ELF-1 (cell line): ENCODE results near the gene SPATA13.

Experiments used
- DNase-seq: peaks from one replicate; pipeline ENCODE4 v3.0.0-alpha.2; 2016; ENCODE audit warnings: low read depth, low spot score

Gene SPATA13

GRCh38 chr13:24141333-24141910 is 19.1 kb upstream of the SPATA13 start:
- peak; percentile 36 for DNase-seq

GRCh38 chr13:24142453-24142852 is 18.1 kb upstream of the SPATA13 start:
- DNase-seq, result no peak

- no peak for DNase-seq
These were observed 17.6 kb upstream of the SPATA13 start for GRCh38 chr13:24142886-24143285.

GRCh38 chr13:24145240-24145639 is 15.3 kb upstream of the SPATA13 start:
- no peak for DNase-seq

DNA sequence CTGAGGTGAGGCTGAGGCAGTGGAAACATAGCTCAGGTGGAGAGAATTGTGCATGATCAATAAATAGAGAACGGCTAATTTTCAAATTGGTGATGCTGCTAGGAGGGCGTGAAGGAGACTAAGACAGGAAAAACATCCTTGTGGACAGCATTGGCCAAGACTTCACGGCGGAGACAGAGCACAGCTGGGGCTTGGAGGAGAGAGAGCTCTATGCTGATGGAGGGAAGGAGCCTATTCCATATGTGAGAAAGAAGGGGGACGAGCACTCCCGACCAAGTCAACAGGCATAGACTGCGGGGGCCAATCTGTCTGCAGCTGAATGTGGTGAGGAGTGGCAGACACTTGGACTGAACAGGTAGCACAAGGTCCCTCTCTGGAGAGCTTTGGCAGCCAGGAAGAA is 14.8 kb upstream of the SPATA13 start:
- no peak for DNase-seq

DNA sequence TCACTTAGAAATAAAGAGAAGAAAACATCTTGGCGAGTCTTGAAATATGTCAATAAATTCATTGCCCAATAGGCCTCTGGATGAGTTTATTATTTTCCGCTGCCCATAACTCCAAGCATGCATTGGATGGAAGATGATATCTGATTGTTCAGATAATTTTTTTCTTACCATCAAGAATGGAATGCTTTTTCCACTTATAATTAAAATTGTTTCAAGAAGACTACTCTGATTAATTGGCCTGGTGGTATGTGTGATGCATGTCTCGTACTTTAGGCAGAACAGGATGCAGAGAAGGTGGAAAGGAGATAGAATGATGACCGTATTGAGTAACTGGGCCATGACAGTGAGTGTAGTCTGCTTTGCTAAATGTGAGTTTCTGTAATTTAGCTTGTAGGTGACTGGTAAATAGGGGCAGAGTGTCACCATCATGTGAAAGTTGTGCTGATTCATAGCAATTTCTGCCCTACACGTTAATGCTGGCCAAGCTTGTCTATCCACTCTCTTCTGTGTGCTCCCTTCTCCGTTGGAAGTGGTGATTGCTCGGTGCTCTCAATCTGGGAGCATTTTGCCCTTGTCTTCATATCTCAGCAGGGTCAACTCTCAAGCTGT is 13.5 kb upstream of the SPATA13 start:
- DNase-seq, result no peak

- DNase-seq, result no peak
These were observed 13.0 kb upstream of the SPATA13 start for GRCh38 chr13:24147570-24147963.

GRCh38 chr13:24148414-24149235 is 11.9 kb upstream of the SPATA13 start:
- DNase-seq, result peak; percentile 85

GRCh38 chr13:24149246-24150032 is 11.1 kb upstream of the SPATA13 start:
- no peak for DNase-seq

DNA sequence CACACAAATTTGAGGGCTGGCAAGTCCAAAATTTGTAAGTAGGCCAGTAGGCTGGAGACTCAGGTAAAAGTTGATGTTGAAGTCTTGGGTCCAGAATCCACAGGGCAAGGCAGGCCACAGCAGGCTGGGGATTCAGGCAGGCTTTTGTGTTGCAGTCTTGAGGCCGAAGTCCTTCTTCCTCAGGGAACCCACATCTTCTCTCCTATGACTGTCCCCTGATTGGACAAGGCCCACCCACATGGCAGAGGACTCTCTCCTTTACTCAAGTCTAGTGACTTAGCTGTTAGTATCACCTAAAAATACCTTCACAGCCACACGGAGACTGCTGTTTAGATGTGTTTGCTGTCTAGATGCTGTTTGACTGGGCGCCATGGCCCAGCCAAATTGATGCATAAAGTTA is 9.9 kb upstream of the SPATA13 start:
- no peak for DNase-seq

DNA sequence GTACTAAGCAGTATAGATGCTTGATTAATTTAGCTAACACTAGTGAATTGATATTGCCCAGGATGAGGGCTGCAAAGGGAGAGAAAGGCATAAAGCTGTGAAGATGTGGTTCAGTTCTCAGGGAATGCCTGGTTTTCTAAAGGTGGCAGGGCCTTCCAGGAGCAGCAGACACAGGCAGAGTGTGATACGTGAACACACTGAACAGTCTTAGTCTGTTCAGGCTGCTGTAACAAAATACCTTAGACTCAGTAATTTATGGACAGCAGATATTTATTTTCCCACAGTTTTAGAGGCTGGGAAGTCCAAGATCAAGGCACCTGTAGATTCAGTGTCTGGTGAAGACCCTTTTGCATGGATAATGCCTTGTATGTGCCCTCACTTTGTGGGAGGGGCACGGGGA is 8.7 kb upstream of the SPATA13 start:
- no peak for DNase-seq

- no peak for DNase-seq
These were observed 8.0 kb upstream of the SPATA13 start for GRCh38 chr13:24152292-24153214.

DNA sequence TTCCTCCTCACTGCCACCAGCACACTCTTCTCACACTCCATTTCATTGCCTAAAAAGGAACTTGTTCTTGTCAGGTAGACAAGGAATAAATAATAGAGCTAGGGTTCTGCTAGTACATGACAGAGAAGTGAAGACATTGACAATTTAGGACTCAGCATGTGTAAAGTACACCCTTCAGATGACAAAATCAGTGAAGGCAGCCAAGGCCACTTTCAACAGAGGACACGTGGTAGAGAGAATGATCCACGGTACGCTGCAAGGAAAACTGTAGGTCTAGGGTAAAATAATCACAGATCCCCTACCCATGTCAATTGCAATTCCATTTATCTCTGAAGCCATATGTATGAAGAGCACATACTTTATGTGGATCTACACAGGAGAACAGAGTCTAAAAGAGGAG is 7.2 kb upstream of the SPATA13 start:
- no peak for DNase-seq

DNA sequence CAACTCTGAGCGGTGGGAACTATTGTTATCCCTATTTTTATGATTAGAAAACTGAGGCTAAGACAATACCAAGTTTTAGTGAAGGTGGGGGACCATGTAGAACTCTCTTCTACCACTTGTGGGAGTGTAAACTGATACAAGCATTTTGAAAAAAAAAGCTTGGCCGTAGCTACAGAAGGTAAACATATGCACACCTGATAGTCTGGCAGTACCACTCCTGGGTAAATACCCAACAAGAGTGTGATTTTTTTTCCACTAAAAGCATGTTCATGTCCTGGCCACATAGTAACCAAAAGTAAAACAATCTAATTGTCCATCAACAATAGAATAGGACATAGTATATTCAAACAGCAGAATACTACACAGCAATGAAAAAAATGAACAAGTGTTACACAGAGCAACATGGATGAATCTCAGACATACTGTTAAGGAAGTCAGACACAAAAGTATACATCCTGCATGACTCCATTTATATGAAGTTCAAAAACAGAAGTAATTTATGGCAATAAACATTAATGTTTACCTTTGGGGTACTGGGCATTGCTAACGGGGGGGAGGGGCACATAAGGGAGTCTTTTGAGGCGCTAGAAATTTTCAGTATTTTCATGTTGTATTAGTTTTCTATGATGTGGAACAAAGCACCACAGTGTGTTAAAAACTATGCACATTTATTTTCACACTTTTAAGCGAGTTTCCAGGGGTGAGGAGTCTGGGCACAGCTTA is 6.4 kb upstream of the SPATA13 start:
- DNase-seq, result no peak

GRCh38 chr13:24159357-24159756 is 1.2 kb upstream of the SPATA13 start:
- DNase-seq, result no peak

GRCh38 chr13:24161010-24161775 is 673 bp downstream of the SPATA13 start:
- no peak for DNase-seq

- no peak for DNase-seq
These were observed 1.5 kb downstream of the SPATA13 start for GRCh38 chr13:24161980-24162525.

DNA sequence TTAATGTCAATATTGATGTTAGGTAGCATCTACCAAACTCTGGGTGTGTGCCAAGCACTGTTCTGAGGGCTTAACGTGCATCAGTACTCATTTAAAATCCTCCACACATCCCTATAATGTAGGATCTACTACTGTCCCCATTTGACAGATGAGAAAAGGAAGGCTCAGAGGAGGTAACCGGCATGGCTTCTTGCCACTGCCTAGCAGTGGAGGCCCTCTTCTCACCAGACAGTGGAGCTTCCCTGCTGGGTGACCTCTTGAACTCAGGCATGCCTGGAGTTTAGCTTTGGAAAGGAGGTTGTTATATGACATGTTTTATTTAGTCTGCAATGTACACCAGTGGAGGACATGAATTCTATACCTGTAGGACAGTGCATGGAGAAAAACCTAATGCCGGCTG is 2.1 kb downstream of the SPATA13 start:
- DNase-seq, result no peak

GRCh38 chr13:24165746-24166145 is 5.2 kb downstream of the SPATA13 start:
- DNase-seq, result no peak
